Vagina (tissue), 2 donors: ENCODE data around the gene LMBRD2. TPM values are rescaled to one million over a fixed set of nuclear protein-coding genes. Genes with fewer than 3 reads are reported as not detected.

Experiments used
- DNase-seq, 2 donors: peaks; one replicate each; pipeline ENCODE4 v3.0.0-alpha.2; 2017; ENCODE audit errors: extremely low spot score in 2 of 2
- H3K27ac ChIP-seq: fragments of 200-600 bp; sonication (generic); one replicate; pipeline ENCODE4 v1.5.1; 2019
- H3K27me3 ChIP-seq: fragments of 200-600 bp; sonication (generic); one replicate; pipeline ENCODE4 v1.5.1; 2019
- H3K36me3 ChIP-seq, 2 donors: fragments of 200-600 bp; sonication (generic); one replicate each; pipeline ENCODE4 v1.5.1; 2017 to 2019
- H3K4me1 ChIP-seq: fragments of 200-600 bp; sonication (generic); one replicate; pipeline ENCODE4 v1.5.1; 2019
- H3K4me3 ChIP-seq, 2 donors: fragments of 200-600 bp; sonication (generic); 1 replicate in 1 of 2; 2 replicates in 1 of 2; pipeline ENCODE4 v1.5.1; 2016 to 2019
- H3K9me3 ChIP-seq: fragments of 200-600 bp; sonication (generic); one replicate; pipeline ENCODE4 v1.5.1; 2019
- CTCF ChIP-seq, 3 experiments: fragments of 450-650 bp in 2 of 3; fragments of 200-600 bp in 1 of 3; sonication (generic) in 1 of 3; IDR thresholded peaks; one replicate each; pipeline ENCODE4 v1.5.1; 2017 to 2019; ENCODE audit warnings: antibody characterized with exemption in 3 of 3, mild to moderate bottlenecking in 2 of 3, moderate library complexity in 2 of 3
- POLR2A ChIP-seq, 2 donors: fragments of 450-650 bp; IDR thresholded peaks; one replicate each; pipeline ENCODE4 v1.6.1; 2017; ENCODE audit warnings: antibody characterized with exemption in 2 of 2, mild to moderate bottlenecking in 2 of 2, moderate library complexity in 2 of 2
- POLR2AphosphoS5 ChIP-seq, 2 donors: sonication (generic); formaldehyde crosslinking; IDR thresholded peaks; one replicate each; pipeline ENCODE4 v1.9.0; 2017; ENCODE audit warnings: antibody characterized with exemption in 2 of 2, mild to moderate bottlenecking in 2 of 2, low read depth in 1 of 2; ENCODE audit not compliant: insufficient read depth in 1 of 2
- intact Hi-C: fragments of 100-400 bp; cut with DNase I; formaldehyde crosslinking; loops from one replicate; pipeline ENCODE4 v1.15.1; 2023
- total RNA-seq: library from RNA; depleted of rRNA; stranded (reverse); fragments of >200 nt; gene quantifications from one replicate; pipeline ENCODE4 v1.2.3, GENCODE V29; 2016

The LMBRD2 gene
- total RNA-seq, 1 donor from 2014 or later: 5.6 TPM

- DNase-seq: no peak
- no peak for TF ChIP-seq CTCF (IDR thresholded peaks at IDR 0.05)
- TF ChIP-seq POLR2A (IDR thresholded peaks at IDR 0.05): no peak
- no peak for TF ChIP-seq POLR2AphosphoS5 (IDR thresholded peaks at IDR 0.05; ENCODE audit: insufficient read depth in 1 of 2, low read depth in 1 of 2)
- Histone ChIP-seq H3K9me3 (no peaks in the 10 kb centered on the region), H3K4me1 (peaks cover 6% of the 10 kb centered on the region), H3K36me3 (no peaks in the 10 kb centered on the region), H3K27ac (no peak overlapping the region), H3K27me3 (no peaks in the 10 kb centered on the region), H3K4me3 (peak overlapping the region in 1 of 2 donors; percentile 6)
- intact Hi-C loops: no loop called here
Observed at GRCh38 chr5:36070687-36071571, 80.8 kb downstream of the LMBRD2 start.

- H3K27ac ChIP-seq: no peak overlapping the region
- DNase-seq: no peak
- no peak overlapping the region for H3K4me3 ChIP-seq
- no peaks in the 10 kb centered on the region for H3K9me3 ChIP-seq
- intact Hi-C loops: no loop called here
- peaks cover 6% of the 10 kb centered on the region for H3K4me1 ChIP-seq
- H3K27me3 ChIP-seq: no peaks in the 10 kb centered on the region
- TF ChIP-seq POLR2A (IDR thresholded peaks at IDR 0.05) (no peak), CTCF (IDR thresholded peaks at IDR 0.05) (no peak), POLR2AphosphoS5 (IDR thresholded peaks at IDR 0.05; ENCODE audit: insufficient read depth in 1 of 2, low read depth in 1 of 2) (no peak)
- H3K36me3 ChIP-seq: no peaks in the 10 kb centered on the region
Observed at GRCh38 chr5:36068751-36069281, 82.9 kb downstream of the LMBRD2 start.

- Histone ChIP-seq H3K4me3 (no peak within 1 kb of the TSS), H3K36me3 (no peaks in the 10 kb centered on the region), H3K9me3 (no peaks in the 10 kb centered on the region), H3K27me3 (no peaks in the 10 kb centered on the region), H3K4me1 (peaks cover 6% of the 10 kb centered on the region), H3K27ac (no peak within 1 kb of the TSS)
- intact Hi-C loops: no loop called here
- DNase-seq: no peak
- TF ChIP-seq CTCF (IDR thresholded peaks at IDR 0.05): no peak
- TF ChIP-seq POLR2AphosphoS5 (IDR thresholded peaks at IDR 0.05; ENCODE audit: insufficient read depth in 1 of 2, low read depth in 1 of 2): no peak
- TF ChIP-seq POLR2A (IDR thresholded peaks at IDR 0.05): no peak
Observed at GRCh38 chr5:36066540-36067210, 85.0 kb downstream of the LMBRD2 start, which contains the start of gene UGT3A2. Gene UGT3A2 (minus strand): TSS chr5:36066882. CDS start chr5:36066789, 93 bp downstream.

GRCh38 chr5:36066001-36066539 lies 85.6 kb downstream of the LMBRD2 start:
- no peak for DNase-seq
- intact Hi-C loops: no loop called here
- H3K4me3 ChIP-seq: no peak overlapping the region
- H3K4me1 ChIP-seq: peaks cover 6% of the 10 kb centered on the region
- TF ChIP-seq POLR2A (IDR thresholded peaks at IDR 0.05) (no peak), POLR2AphosphoS5 (IDR thresholded peaks at IDR 0.05; ENCODE audit: insufficient read depth in 1 of 2, low read depth in 1 of 2) (no peak), CTCF (IDR thresholded peaks at IDR 0.05) (no peak)
- H3K27ac ChIP-seq: no peak overlapping the region
- H3K27me3 ChIP-seq: no peaks in the 10 kb centered on the region
- H3K36me3 ChIP-seq: no peaks in the 10 kb centered on the region
- H3K9me3 ChIP-seq: no peaks in the 10 kb centered on the region
